ENCODE measurements around the gene AFMID.
A peak's percentile ranks its signal among the peaks of the same experiment; 100 is the strongest.
"Not testable (repeated sequence)": the region's sequence is repeated elsewhere in the genome, so short reads cannot be mapped to it uniquely, and the experiment has no call there.

Gene AFMID

GRCh38 chr17:78186692-78187595 lies at the start of gene AFMID, which contains the start of gene TK1:
Gene AFMID (plus strand): TSS chr17:78187362. CDS start chr17:78187371, 9 bp downstream.
Gene TK1 (minus strand): TSS chr17:78187052. CDS start chr17:78186994, 58 bp downstream.
- peak; percentile 70 for TF ChIP-seq CTCF (IDR thresholded peaks at IDR 0.05; ENCODE audit: low read depth, low read length)
- DNase-seq (ENCODE audit: extremely low read depth, low read depth) = peak; percentile 89

GRCh38 chr17:78137392-78138203 lies 49.6 kb upstream of the AFMID start:
- no peak for DNase-seq (ENCODE audit: extremely low read depth, low read depth)
- TF ChIP-seq CTCF (IDR thresholded peaks at IDR 0.05; ENCODE audit: low read depth, low read length) = peak; percentile 19

- no peak for TF ChIP-seq CTCF (IDR thresholded peaks at IDR 0.05; ENCODE audit: low read depth, low read length)
- no peak for DNase-seq (ENCODE audit: extremely low read depth, low read depth)
Observed at GRCh38 chr17:78138204-78139060, 48.7 kb upstream of the AFMID start.

- not testable (repeated sequence) for DNase-seq (ENCODE audit: extremely low read depth, low read depth)
Observed at GRCh38 chr17:78139861-78140168, 47.3 kb upstream of the AFMID start.

- no peak for TF ChIP-seq CTCF (IDR thresholded peaks at IDR 0.05; ENCODE audit: low read depth, low read length)
- DNase-seq (ENCODE audit: extremely low read depth, low read depth) = peak; percentile 8
Observed at GRCh38 chr17:78140169-78141051, 46.8 kb upstream of the AFMID start.

GRCh38 chr17:78141437-78142118 lies 45.6 kb upstream of the AFMID start:
- DNase-seq (ENCODE audit: extremely low read depth, low read depth) = no peak
- TF ChIP-seq CTCF (IDR thresholded peaks at IDR 0.05; ENCODE audit: low read depth, low read length) = no peak

Measured in AG09319 (cell line).